GM12875 (cell line): Measurements from ENCODE around the gene ITLN1.

ENCODE experiments used
- H3K4me3 ChIP-seq: one replicate; pipeline ENCODE4 v1.5.1; 2011; ENCODE audit warnings: low read depth, low read length, control low read depth
- CTCF ChIP-seq: IDR thresholded peaks from 2 replicates; pipeline ENCODE4 v1.5.1; 2011; ENCODE audit warnings: low read depth, mild to moderate bottlenecking, control low read depth, inconsistent platforms, low read length, moderate library complexity, borderline replicate concordance; ENCODE audit not compliant: insufficient read depth

Gene ITLN1

GRCh38 chr1:160830321-160831153, 54.4 kb downstream of the ITLN1 start:
- peak; percentile 77 for TF ChIP-seq CTCF
- H3K4me3 ChIP-seq = no peak overlapping the region

- no peak overlapping the region for H3K4me3 ChIP-seq
- no peak for TF ChIP-seq CTCF
These were observed 55.2 kb downstream of the ITLN1 start for GRCh38 chr1:160829766-160830165.

- no peak for TF ChIP-seq CTCF
- no peak overlapping the region for H3K4me3 ChIP-seq
These were observed 57.6 kb downstream of the ITLN1 start for GRCh38 chr1:160827418-160827817.

- TF ChIP-seq CTCF = no peak
These were observed 58.4 kb downstream of the ITLN1 start for GRCh38 chr1:160826546-160826945.

More at GRCh38 chr1:160826546-160826945, 58.4 kb downstream of the ITLN1 start:
- no peak overlapping the region for H3K4me3 ChIP-seq
